ENCODE measurements around the gene PMPCA. TPM values are rescaled to one million over a fixed set of nuclear protein-coding genes. Genes with fewer than 3 reads are reported as not detected.

Gene PMPCA
- total RNA-seq, 4 donors from 2014 or later, result 28.8 to 48.2 (median 39.0) TPM

- intact Hi-C loops (cut with DNase I), result no loop called here
- no peak for DNase-seq
- Histone ChIP-seq H3K4me3 (replicated peaks in 1 of 3) (no peak overlapping the region), H3K27me3 (no peaks in the 10 kb centered on the region), H3K27ac (no peak overlapping the region), H3K9me3 (no peaks in the 10 kb centered on the region), H3K36me3 (peaks cover 16 to 50% of the 10 kb centered on the region in 2 donors), H3K4me1 (peaks cover 16 to 17% of the 10 kb centered on the region in 2 donors)
- TF ChIP-seq POLR2A (IDR thresholded peaks at IDR 0.05), result no peak
- TF ChIP-seq CTCF (IDR thresholded peaks at IDR 0.05), result no peak
- 87 to 89% methylated on average over 4 of the region's 4 CpGs for WGBS, 2 donors
Measured at GRCh38 chr9:136396219-136396515, 14.3 kb upstream of the PMPCA start.

- 72 to 88% methylated on average over 6 of the region's 6 CpGs for whole genome bisulfite sequencing, 2 donors
- Histone ChIP-seq H3K9me3 (no peaks in the 10 kb centered on the region), H3K36me3 (peaks cover 16 to 39% of the 10 kb centered on the region in 2 donors), H3K4me3 (replicated peaks in 1 of 3) (no peak overlapping the region), H3K27ac (no peak overlapping the region), H3K27me3 (no peaks in the 10 kb centered on the region), H3K4me1 (peaks cover 16 to 17% of the 10 kb centered on the region in 2 donors)
- TF ChIP-seq POLR2A (IDR thresholded peaks at IDR 0.05) (no peak), CTCF (IDR thresholded peaks at IDR 0.05) (no peak)
- intact Hi-C loops (cut with DNase I), result no loop called here
- no peak for DNase-seq
Measured at GRCh38 chr9:136397643-136398042, 12.8 kb upstream of the PMPCA start.

GRCh38 chr9:136398286-136398685, 12.2 kb upstream of the PMPCA start:
- Histone ChIP-seq H3K36me3 (peaks cover 14 to 37% of the 10 kb centered on the region in 2 donors), H3K9me3 (no peaks in the 10 kb centered on the region), H3K27ac (no peak overlapping the region), H3K4me3 (replicated peaks in 1 of 3) (no peak overlapping the region), H3K27me3 (no peaks in the 10 kb centered on the region), H3K4me1 (peaks cover 16 to 17% of the 10 kb centered on the region in 2 donors)
- WGBS, 2 donors, result 93 to 96% methylated on average over 12 of the region's 12 CpGs
- no peak for DNase-seq
- no peak for TF ChIP-seq CTCF (IDR thresholded peaks at IDR 0.05)
- no peak for TF ChIP-seq POLR2A (IDR thresholded peaks at IDR 0.05)
- intact Hi-C loops (cut with DNase I), result no loop called here

GRCh38 chr9:136399176-136400037, 11.1 kb upstream of the PMPCA start:
- 2 to 5% methylated on average over 12 to 32 of the region's 67 CpGs for WGBS, 2 donors
- TF ChIP-seq CTCF (IDR thresholded peaks at IDR 0.05), result no peak
- no peak for TF ChIP-seq POLR2A (IDR thresholded peaks at IDR 0.05)
- Histone ChIP-seq H3K4me1 (peaks cover 16 to 17% of the 10 kb centered on the region in 2 donors), H3K27ac (peak overlapping the region in 1 of 3 donors; percentile 32), H3K4me3 (replicated peaks in 1 of 3) (peak overlapping the region; percentile 76 to 99 (median 98)), H3K36me3 (peaks cover 12 to 26% of the 10 kb centered on the region in 2 donors), H3K9me3 (no peaks in the 10 kb centered on the region), H3K27me3 (no peaks in the 10 kb centered on the region)
- intact Hi-C loops (cut with DNase I), result loop anchor here (5.0 kb wide), 1 partner anchor 38 kb away; the partner anchor contains the start of gene INPP5E
- peak; percentile 9 to 15 for DNase-seq
